Coronary artery (tissue), 2 donors: ENCODE results near the gene NDUFC2.

Experiments
- DNase-seq: peaks from one replicate; pipeline ENCODE4 v3.0.0-alpha.2; 2017; ENCODE audit warnings: low spot score
- H3K27ac ChIP-seq, 2 donors: fragments of 200-600 bp; sonication (generic); one replicate each; pipeline ENCODE4 v1.5.1; 2016 to 2019
- H3K4me3 ChIP-seq: fragments of 200-600 bp; sonication (generic); 2 replicates; pipeline ENCODE4 v1.5.1; 2016; ENCODE audit warnings: mild to moderate bottlenecking, moderate library complexity
- TF ChIP-seq, protein P1 (sequence below): fragments of 200-600 bp; sonication (generic); IDR thresholded peaks from one replicate; pipeline ENCODE4 v1.5.1; 2019; ENCODE audit warnings: antibody characterized with exemption

NDUFC2 gene

DNA sequence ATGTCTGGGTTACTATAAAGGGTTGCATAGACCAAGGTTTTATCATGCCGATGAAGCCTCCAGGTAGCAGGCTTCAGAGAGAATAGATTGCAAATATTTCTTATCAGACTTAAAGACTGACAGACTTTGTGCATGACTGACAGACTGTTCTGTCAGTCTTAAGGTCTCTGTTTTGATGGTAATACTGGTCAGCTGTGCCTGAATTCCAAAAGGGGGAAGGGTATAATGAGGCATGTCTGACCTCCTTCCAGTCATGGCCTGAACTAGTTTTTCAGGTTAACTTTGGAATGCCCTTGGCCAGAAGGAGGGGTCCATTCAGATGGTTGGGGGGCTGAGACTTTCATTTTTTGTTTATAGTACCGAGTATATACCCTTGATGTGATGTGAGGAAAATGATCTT, 51.9 kb downstream of the NDUFC2 start:
- DNase-seq, result no peak
- Histone ChIP-seq H3K27ac (no peak overlapping the region), H3K4me3 (no peak overlapping the region)
- TF ChIP-seq, protein P1, sequence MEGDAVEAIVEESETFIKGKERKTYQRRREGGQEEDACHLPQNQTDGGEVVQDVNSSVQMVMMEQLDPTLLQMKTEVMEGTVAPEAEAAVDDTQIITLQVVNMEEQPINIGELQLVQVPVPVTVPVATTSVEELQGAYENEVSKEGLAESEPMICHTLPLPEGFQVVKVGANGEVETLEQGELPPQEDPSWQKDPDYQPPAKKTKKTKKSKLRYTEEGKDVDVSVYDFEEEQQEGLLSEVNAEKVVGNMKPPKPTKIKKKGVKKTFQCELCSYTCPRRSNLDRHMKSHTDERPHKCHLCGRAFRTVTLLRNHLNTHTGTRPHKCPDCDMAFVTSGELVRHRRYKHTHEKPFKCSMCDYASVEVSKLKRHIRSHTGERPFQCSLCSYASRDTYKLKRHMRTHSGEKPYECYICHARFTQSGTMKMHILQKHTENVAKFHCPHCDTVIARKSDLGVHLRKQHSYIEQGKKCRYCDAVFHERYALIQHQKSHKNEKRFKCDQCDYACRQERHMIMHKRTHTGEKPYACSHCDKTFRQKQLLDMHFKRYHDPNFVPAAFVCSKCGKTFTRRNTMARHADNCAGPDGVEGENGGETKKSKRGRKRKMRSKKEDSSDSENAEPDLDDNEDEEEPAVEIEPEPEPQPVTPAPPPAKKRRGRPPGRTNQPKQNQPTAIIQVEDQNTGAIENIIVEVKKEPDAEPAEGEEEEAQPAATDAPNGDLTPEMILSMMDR, result no peak

DNA sequence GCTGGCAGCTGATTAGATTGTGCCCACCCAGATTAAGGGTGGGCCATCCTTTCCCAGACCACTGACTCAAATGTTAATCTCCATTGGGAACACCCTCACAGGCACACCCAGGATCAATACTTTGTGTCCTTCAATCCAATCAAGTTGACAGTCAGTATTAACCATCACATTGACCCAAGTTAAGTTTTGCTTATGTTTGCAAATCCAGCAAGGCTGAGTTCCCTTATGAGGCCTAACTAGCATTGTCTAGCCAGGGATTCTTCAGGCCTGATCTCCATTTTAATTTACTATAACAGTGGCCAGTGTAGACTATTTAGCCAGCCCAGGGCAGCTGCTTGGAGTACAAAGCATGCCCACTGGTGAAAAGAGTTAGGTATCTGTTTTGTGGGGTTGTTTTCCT, 54.3 kb downstream of the NDUFC2 start:
- no peak overlapping the region for H3K4me3 ChIP-seq

DNA sequence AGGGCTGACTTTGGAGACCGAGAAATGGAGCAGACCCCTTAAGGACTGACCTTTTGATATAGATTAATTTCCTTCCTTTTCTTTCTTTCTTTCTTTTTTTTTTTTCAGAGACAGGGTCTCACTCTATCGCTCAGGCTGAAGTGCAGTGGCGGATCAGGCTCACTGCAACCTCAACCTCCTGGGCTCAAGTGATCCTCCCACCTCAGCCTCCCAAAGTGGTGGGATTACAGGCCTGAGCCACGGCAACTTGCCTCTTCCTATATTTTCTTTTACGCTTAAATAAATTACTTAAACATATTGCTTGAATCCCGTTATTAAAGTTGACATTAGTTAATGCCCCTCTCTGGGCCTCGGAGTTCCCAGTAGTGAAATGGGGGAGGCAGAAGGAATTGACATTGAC, 56.2 kb downstream of the NDUFC2 start:
- peak overlapping the region; percentile 74 for H3K4me3 ChIP-seq
- no peak overlapping the region for H3K27ac ChIP-seq
- no peak for DNase-seq
- TF ChIP-seq, protein P1, result no peak

More for the DNA sequence above, 54.3 kb downstream of the NDUFC2 start:
- TF ChIP-seq, protein P1, result no peak
- no peak overlapping the region for H3K27ac ChIP-seq
- DNase-seq, result no peak

DNA sequence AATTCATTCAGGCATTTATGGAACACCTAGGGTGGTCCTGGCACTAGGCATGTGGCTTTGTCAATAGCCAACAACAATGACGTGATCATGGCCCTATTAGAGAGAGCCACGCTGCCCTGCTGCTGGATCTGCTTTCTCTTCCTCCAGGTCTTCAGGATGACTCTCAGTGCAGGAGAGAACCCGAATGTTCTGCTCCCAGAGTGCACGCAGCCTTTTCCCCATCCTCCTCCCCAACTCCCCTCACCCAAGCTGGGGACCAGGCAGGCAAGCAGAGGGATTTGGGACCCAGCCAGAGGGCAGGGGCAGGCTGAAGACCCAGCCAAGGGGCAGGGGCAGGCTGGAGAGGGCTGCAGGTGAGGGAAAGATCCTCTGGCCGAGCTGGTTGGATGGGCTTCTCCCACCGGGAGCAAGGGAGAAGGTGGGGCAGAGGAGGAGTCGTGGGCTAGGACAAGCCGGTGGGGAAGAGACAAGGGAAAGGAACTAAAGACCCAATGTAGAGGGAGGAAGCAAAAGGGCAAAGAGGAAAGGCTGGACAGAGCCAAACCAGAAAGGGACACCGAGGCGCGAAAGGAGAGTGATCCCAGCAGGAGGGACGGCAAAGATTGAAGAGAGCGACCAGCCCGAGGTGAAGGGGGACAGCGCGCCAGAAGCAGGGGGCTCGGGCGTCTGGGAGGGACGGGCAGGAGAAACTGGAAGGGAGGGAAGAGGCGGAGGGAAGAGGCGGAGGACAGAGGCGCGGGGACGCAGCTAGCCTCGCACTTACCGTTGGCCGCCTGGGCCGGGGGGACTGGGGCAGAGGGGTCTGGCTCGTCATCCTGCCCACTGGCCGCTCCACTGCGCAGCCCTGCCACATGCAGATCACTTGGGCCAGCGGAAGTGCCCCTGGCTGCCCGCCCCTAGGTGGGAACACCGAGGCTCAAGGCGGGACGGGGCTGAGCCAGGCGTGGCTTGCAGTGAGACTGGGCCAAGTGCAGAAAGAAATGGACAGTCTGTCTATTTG, 57.0 kb downstream of the NDUFC2 start, which contains the start of gene KCTD14:
Gene KCTD14 (minus strand): TSS at position 880 of the 1,000 bp plus-strand sequence. CDS start 27 bp downstream, at position 853.
- DNase-seq, result no peak
- TF ChIP-seq, protein P1, result no peak
- Histone ChIP-seq H3K27ac (peak within 1 kb of the TSS in 1 of 2 donors; percentile 35), H3K4me3 (peak within 1 kb of the TSS; percentile 74)

DNA sequence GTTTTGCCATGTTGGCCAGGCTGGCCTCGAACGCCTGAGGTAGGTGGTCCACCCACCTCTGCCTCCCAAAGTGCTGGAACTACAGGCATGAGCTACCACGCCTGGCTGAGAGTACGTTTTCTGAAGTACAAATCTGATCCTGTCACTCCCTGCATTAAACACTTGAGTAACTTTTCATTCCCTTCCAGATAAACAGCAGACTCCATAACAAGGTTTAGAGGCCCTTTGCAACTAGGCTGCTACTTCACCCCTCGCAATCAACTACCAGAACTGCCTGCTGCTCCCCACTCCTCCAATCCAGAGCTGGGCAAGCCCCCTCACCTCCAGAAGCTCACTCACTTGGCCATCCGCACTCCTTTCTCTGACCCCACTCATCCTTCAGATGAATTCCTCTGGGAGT, 58.1 kb downstream of the NDUFC2 start:
- Histone ChIP-seq H3K4me3 (no peak overlapping the region), H3K27ac (no peak overlapping the region)
- TF ChIP-seq, protein P1, result no peak
- DNase-seq, result no peak

DNA sequence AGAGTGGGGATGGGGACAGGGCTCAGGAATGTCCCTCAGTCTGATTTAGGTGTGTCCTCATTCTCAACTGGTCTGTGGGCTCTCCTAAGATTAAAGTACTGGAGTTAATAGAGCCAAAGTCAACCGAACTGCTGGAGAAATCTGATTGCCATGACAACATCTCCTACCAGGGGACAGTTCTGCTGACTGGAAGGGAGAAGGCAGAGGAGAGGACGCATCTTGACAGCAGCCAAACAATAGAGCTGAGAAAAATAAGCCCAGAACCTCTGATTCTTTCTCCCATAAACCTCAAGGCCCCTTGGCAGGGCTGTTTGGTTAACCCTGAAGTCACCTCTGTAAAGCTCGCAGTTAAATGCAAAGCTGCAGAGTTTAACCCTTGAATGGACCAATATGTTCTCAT, 59.4 kb downstream of the NDUFC2 start:
- no peak overlapping the region for H3K4me3 ChIP-seq
- DNase-seq, result no peak
- TF ChIP-seq, protein P1, result no peak
- H3K27ac ChIP-seq, result no peak overlapping the region

DNA sequence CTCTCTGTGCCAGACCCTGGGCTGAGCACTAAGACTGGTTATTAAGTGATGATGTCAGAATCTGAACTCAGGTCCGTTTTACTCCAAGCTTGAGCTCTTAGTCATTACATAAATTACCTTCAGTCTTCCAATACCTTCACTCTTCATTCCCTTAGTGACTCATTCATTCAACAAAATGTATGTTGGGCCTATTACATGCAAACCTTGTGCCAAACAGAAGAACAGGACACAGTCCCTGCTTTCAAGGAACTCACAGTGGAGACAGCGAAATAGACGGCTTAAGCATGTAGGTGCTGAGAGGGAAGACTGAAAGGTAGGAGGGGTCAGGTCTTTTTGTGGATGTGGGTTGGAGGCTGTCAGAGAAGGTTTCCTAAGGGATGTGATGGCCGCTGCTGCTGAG, 59.9 kb downstream of the NDUFC2 start:
- no peak for DNase-seq
- Histone ChIP-seq H3K4me3 (no peak overlapping the region), H3K27ac (no peak overlapping the region)
- TF ChIP-seq, protein P1, result no peak
